Measurements from ENCODE around the gene SHC1.

SHC1 gene

DNA sequence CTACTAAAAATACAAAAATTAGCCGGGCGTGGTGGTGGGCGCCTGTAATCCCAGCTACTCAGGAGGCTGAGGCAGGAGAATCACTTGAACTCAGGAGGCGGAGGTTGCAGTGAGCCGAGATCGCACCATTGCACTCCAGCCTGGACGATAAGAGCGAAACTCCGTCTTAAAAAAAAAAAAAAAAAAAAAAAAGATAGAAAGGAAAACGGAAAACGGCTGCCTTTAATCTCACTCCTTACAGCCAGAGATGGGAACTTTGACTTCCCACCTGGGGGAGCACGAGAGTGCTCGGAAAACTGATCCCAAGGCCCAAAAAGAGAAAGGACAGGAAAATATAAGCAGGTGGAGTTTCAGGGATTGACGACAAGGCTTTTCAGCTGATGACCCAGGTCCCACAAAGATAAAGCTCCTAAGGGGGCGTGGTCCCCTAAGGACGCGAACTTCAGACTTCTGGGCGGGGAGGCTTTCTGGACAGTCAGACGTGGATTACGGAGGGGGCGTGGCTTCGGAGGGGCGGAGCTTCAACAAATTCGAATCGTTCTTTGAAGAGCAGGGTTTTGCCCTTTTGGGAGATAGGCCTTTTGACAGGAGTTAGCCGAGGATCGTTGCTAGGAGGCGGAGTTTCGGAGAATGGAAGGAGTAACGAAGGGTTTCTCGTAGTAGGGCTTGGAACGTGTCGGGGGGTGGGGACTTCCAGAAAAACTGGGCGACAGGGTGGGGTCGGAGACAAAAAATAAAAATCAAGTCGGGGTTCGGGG, 3.0 kb upstream of the SHC1 start:
- Histone ChIP-seq H4K20me1 (ENCODE audit: insufficient read depth, low read length) (peaks cover 60% of the 10 kb centered on the region), H3K4me3 (ENCODE audit: low read depth in 1 of 2, low read length in 2 of 2) (peak overlapping the region; percentile 79 to 93), H3K27ac (ENCODE audit: low read length) (peak overlapping the region; percentile 98), H3K9me3 (ENCODE audit: insufficient read depth, low read length, severe bottlenecking) (no peaks in the 10 kb centered on the region), H3K4me2 (ENCODE audit: insufficient read depth, low read length) (peak overlapping the region; percentile 71), H3K9ac (ENCODE audit: low read depth, low read length) (peak overlapping the region; percentile 91), H2AFZ (ENCODE audit: low read depth, low read length) (peak overlapping the region; percentile 88), H3K79me2 (ENCODE audit: insufficient read depth, low read length) (peaks cover 85% of the 10 kb centered on the region), H3K4me1 (ENCODE audit: insufficient read depth, low read length) (peaks cover 59% of the 10 kb centered on the region), H3K36me3 (ENCODE audit: insufficient read depth, low read length) (peaks cover 53% of the 10 kb centered on the region), H3K27me3 (ENCODE audit: insufficient read depth, low read length, poor library complexity) (no peaks in the 10 kb centered on the region)
- DNase-seq (peak; percentile 88), ATAC-seq (ENCODE audit: insufficient read depth, low read depth) (no peak)
- TF ChIP-seq, protein P1, sequence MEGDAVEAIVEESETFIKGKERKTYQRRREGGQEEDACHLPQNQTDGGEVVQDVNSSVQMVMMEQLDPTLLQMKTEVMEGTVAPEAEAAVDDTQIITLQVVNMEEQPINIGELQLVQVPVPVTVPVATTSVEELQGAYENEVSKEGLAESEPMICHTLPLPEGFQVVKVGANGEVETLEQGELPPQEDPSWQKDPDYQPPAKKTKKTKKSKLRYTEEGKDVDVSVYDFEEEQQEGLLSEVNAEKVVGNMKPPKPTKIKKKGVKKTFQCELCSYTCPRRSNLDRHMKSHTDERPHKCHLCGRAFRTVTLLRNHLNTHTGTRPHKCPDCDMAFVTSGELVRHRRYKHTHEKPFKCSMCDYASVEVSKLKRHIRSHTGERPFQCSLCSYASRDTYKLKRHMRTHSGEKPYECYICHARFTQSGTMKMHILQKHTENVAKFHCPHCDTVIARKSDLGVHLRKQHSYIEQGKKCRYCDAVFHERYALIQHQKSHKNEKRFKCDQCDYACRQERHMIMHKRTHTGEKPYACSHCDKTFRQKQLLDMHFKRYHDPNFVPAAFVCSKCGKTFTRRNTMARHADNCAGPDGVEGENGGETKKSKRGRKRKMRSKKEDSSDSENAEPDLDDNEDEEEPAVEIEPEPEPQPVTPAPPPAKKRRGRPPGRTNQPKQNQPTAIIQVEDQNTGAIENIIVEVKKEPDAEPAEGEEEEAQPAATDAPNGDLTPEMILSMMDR (IDR thresholded peaks at IDR 0.05; ENCODE audit: borderline replicate concordance, extremely low read depth, low read length, poor library complexity, severe bottlenecking) = peak; percentile 36
- no peak for TF ChIP-seq EZH2 (IDR thresholded peaks at IDR 0.05; ENCODE audit: borderline replicate concordance, low read depth, low read length, severe bottlenecking)

DNA sequence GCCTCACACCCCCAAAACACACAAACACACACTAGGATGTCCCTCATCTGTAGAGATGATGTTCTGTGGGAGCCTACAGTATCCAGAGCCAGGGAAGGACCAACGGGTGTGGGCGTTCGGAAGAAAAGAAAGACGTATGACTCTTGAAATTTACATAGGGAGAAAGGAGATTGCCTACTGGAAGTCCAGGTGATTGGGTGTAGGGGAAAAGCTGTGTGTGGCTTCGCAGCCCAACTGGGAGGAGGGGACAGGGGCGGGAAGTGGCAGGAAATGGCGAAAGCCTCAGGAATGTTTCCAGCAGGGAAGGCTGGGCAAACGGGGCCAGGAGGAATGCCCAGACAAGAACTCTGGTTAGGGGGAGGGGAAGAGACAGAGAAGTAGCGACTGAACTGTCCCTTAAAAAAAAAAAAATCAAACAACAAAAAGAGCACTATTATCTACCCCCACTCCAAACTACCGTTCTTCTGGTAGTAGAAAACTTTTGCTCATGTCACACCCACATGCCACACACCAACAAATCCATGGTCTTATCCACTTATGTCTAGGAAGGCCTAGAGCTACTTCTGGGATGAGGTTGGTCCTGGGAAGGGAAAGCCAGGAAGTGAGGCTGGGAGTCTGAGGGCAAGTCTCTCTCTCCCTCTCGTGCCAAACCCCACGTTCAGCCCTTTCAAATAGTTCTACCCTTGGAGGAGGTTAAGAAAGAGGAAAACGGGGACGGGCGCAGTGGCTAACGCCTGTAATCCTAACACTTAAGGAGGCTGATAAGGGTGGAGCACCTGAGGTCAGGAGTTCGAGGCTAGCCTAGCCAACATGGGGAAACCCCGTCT, 2.2 kb upstream of the SHC1 start:
- Histone ChIP-seq H3K27me3 (ENCODE audit: insufficient read depth, low read length, poor library complexity) (no peaks in the 10 kb centered on the region), H3K4me1 (ENCODE audit: insufficient read depth, low read length) (peaks cover 56% of the 10 kb centered on the region), H4K20me1 (ENCODE audit: insufficient read depth, low read length) (peaks cover 55% of the 10 kb centered on the region), H3K9me3 (ENCODE audit: insufficient read depth, low read length, severe bottlenecking) (no peaks in the 10 kb centered on the region), H3K27ac (ENCODE audit: low read length) (no peak overlapping the region), H3K79me2 (ENCODE audit: insufficient read depth, low read length) (peaks cover 77% of the 10 kb centered on the region), H3K9ac (ENCODE audit: low read depth, low read length) (peak overlapping the region; percentile 91), H2AFZ (ENCODE audit: low read depth, low read length) (no peak overlapping the region), H3K36me3 (ENCODE audit: insufficient read depth, low read length) (peaks cover 53% of the 10 kb centered on the region), H3K4me2 (ENCODE audit: insufficient read depth, low read length) (peak overlapping the region; percentile 71), H3K4me3 (ENCODE audit: low read depth in 1 of 2, low read length in 2 of 2) (peak overlapping the region in 1 of 2 experiments; percentile 79; a peak in 2 of 4 replicates)
- ATAC-seq (ENCODE audit: insufficient read depth, low read depth) (no peak), DNase-seq (no peak)
- TF ChIP-seq, protein P1 (IDR thresholded peaks at IDR 0.05; ENCODE audit: borderline replicate concordance, extremely low read depth, low read length, poor library complexity, severe bottlenecking) = no peak
- TF ChIP-seq EZH2 (IDR thresholded peaks at IDR 0.05; ENCODE audit: borderline replicate concordance, low read depth, low read length, severe bottlenecking) = no peak

DNA sequence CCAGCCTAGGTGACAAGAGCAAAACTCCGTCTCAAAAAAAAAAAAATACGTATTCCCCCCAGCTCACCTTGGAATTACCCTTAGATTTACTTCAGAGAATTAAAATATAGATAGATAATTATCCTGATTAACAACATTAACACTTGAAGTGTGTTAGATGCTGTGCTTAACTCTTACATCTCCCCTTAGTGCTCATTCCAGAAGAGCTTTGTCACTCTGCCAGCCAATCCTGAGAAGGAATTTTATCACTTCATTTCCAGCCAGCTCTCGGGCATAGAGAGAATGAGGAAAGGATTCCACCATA, 1.6 kb upstream of the SHC1 start:
- peaks cover 71% of the 10 kb centered on the region for H3K79me2 ChIP-seq (ENCODE audit: insufficient read depth, low read length)
- peaks cover 51% of the 10 kb centered on the region for H3K4me1 ChIP-seq (ENCODE audit: insufficient read depth, low read length)
- H2AFZ ChIP-seq (ENCODE audit: low read depth, low read length) = no peak overlapping the region

More for the DNA sequence above, 1.6 kb upstream of the SHC1 start:
- Histone ChIP-seq H3K9me3 (ENCODE audit: insufficient read depth, low read length, severe bottlenecking) (no peaks in the 10 kb centered on the region), H3K4me3 (ENCODE audit: low read depth in 1 of 2, low read length in 2 of 2) (no peak overlapping the region), H3K9ac (ENCODE audit: low read depth, low read length) (no peak overlapping the region), H3K4me2 (ENCODE audit: insufficient read depth, low read length) (peak overlapping the region; percentile 71; the same call in 1 of the 2 replicates), H4K20me1 (ENCODE audit: insufficient read depth, low read length) (peaks cover 51% of the 10 kb centered on the region), H3K27ac (ENCODE audit: low read length) (no peak overlapping the region), H3K27me3 (ENCODE audit: insufficient read depth, low read length, poor library complexity) (no peaks in the 10 kb centered on the region), H3K36me3 (ENCODE audit: insufficient read depth, low read length) (peaks cover 53% of the 10 kb centered on the region)
- no peak for DNase-seq
- ATAC-seq (ENCODE audit: insufficient read depth, low read depth) = no peak
- no peak for TF ChIP-seq EZH2 (IDR thresholded peaks at IDR 0.05; ENCODE audit: borderline replicate concordance, low read depth, low read length, severe bottlenecking)

Data from DND-41 (cell line).